RWPE2 (cell line): ENCODE data around the gene TMEM114.
"Not testable (repeated sequence)": the region's sequence is repeated elsewhere in the genome, so short reads cannot be mapped to it uniquely, and the experiment has no call there.

Source experiments
- ATAC-seq: fragments of 200-7000 bp; cut with Tn5 transposase; 3 replicates; pipeline ENCODE4 v1.9.1; 2021; ENCODE audit warnings: low read depth
- DNase-seq: peaks from one replicate; pipeline ENCODE4 v3.0.0-alpha.2; 2020; ENCODE audit warnings: low spot score
- H3K27ac ChIP-seq: fragments of 450-650 bp; 2 replicates; pipeline ENCODE4 v1.5.1; 2017; ENCODE audit warnings: mild to moderate bottlenecking; ENCODE audit not compliant: poor library complexity, severe bottlenecking
- H3K27me3 ChIP-seq: fragments of 250-450 bp; sonication (Bioruptor Pico); 2 replicates; pipeline ENCODE4 v1.5.1; 2021; ENCODE audit warnings: mild to moderate bottlenecking, moderate library complexity; ENCODE audit not compliant: insufficient read depth, poor library complexity, severe bottlenecking
- H3K36me3 ChIP-seq: fragments of 250-450 bp; sonication (Bioruptor Pico); 2 replicates; pipeline ENCODE4 v1.5.1; 2020; ENCODE audit warnings: low read depth, mild to moderate bottlenecking, moderate library complexity
- H3K4me1 ChIP-seq: fragments of 250-450 bp; sonication (Bioruptor Pico); 2 replicates; pipeline ENCODE4 v1.5.1; 2021; ENCODE audit warnings: mild to moderate bottlenecking, moderate library complexity; ENCODE audit not compliant: insufficient read depth, poor library complexity, severe bottlenecking
- H3K4me3 ChIP-seq: fragments of 250-450 bp; sonication (Bioruptor Pico); 2 replicates; pipeline ENCODE4 v1.5.1; 2021; ENCODE audit warnings: mild to moderate bottlenecking, moderate library complexity; ENCODE audit not compliant: severe bottlenecking
- H3K9me3 ChIP-seq: fragments of 250-450 bp; sonication (Bioruptor Pico); 2 replicates; pipeline ENCODE4 v1.5.1; 2021; ENCODE audit warnings: mild to moderate bottlenecking, moderate library complexity; ENCODE audit not compliant: severe bottlenecking
- TF ChIP-seq, protein P1 (sequence below): fragments of 450-650 bp; IDR thresholded peaks from one replicate; pipeline ENCODE4 v1.5.1; 2017; ENCODE audit warnings: mild to moderate bottlenecking, moderate library complexity; ENCODE audit not compliant: poor library complexity, severe bottlenecking

The TMEM114 gene

DNA sequence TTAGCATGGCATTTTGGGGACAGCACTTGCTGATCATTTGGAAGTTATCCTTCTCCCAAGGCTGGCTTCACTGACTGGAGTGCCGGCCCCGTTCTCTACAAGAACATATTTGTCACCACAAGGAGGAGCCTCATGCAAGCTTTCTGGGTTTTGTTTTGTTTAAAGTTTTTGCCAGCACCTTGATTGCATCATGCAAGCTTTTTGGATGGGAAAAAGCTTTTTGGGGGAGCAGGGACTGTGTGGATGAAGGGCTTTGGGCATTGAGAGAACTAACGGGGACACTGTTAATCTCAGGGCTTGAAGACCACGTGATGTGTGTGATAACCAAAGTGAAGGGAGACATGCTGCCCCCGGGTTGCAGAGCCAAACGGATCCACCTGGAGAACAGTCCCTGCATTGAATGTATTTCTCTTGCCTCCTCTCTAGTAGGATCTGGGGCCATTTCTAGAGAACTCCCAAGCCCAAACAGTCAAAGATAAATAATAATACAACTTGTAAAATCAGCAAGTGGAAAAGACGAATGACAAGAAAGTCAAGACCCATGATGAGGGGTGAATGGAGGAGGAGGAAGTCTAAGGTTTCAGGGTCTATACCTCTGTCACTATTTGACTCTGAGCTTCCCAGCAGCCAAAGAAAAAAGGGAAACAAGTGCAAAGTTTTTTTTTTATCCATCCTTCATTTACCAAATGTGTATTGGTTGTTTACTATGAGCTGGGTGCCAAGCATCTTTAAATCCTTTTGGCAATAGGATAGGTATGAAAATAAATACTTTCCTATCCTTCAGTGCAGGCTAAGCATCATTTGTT is 17.2 kb downstream of the TMEM114 start:
- TF ChIP-seq, protein P1, sequence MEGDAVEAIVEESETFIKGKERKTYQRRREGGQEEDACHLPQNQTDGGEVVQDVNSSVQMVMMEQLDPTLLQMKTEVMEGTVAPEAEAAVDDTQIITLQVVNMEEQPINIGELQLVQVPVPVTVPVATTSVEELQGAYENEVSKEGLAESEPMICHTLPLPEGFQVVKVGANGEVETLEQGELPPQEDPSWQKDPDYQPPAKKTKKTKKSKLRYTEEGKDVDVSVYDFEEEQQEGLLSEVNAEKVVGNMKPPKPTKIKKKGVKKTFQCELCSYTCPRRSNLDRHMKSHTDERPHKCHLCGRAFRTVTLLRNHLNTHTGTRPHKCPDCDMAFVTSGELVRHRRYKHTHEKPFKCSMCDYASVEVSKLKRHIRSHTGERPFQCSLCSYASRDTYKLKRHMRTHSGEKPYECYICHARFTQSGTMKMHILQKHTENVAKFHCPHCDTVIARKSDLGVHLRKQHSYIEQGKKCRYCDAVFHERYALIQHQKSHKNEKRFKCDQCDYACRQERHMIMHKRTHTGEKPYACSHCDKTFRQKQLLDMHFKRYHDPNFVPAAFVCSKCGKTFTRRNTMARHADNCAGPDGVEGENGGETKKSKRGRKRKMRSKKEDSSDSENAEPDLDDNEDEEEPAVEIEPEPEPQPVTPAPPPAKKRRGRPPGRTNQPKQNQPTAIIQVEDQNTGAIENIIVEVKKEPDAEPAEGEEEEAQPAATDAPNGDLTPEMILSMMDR, result peak; percentile 69
- Histone ChIP-seq H3K4me1 (peaks cover 5% of the 10 kb centered on the region), H3K27ac (no peak overlapping the region), H3K36me3 (no peaks in the 10 kb centered on the region), H3K4me3 (no peak overlapping the region), H3K9me3 (no peaks in the 10 kb centered on the region), H3K27me3 (no peaks in the 10 kb centered on the region)
- ATAC-seq (peak; percentile 35; the same call in 1 of the 3 replicates), DNase-seq (no peak)

DNA sequence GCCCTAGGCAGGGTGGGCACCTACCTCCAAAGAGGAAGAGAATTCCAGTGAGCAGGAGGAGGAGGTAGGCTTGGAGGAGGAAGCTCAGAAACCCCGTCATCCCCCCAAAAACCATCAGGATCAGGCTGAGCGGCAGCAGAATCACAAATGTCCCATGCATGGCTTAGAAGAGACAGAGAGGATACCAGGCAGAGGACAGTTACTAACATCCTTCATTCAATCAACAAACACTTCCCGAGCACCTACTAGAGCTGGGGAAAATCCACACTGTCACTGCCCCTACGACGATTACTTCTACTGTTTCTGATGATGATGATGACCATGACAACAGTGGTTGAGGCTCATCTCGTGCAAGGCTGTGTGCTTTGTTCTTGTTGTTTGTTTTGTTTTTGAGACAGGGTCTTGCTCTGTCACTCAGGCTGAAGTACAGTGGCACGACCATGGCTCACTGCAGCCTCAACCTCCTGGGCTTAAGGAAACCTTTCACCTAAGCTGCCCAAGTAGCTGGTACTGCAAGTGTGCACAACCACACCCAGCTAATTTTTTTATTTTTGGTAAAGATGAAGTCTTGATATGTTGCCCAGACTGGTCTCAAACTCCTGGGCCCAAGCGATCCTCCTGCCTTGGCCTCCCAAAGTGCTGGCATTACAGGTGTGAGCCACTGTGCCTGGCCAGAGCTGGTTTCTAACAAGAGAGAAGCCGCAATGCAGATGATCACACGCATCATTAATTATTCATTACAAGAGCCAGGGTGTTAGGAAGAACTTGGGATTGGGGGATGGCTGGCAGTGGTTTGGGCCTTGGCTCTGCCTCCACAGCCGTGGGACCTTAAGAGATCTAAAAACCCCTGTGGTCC is 18.0 kb downstream of the TMEM114 start:
- no peaks in the 10 kb centered on the region for H3K27me3 ChIP-seq
- no peak for ATAC-seq
- H3K4me3 ChIP-seq, result no peak overlapping the region
- H3K36me3 ChIP-seq, result no peaks in the 10 kb centered on the region
- H3K9me3 ChIP-seq, result no peaks in the 10 kb centered on the region
- DNase-seq, result no peak
- H3K4me1 ChIP-seq, result peaks cover 5% of the 10 kb centered on the region
- H3K27ac ChIP-seq, result no peak overlapping the region
- TF ChIP-seq, protein P1, result no peak

DNA sequence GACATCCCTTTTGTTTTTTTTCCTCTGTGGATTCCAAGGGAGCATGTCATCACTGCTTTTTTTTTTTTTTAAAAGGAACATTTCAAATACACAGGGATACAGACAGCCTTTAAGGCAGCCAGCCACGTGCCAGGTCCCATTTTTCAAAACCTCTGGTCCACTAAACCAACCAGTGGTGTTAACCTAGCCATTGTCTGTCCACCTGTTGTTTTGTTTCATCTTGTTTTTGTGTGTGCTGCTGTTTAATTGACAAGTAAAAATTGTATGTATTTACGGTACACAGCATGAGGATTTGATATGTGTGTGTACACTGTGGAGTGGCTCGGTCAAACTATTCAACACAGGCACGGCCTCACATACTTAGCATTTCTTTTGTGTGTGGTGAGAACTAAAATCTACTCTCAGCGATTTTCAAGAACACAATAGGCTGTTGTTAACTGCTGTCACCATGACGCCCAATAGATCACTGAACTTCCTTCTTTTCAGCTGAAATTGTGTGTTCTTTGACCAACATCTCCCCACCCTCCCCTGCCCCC is 19.2 kb downstream of the TMEM114 start:
- H3K27ac ChIP-seq, result no peak overlapping the region
- DNase-seq, result no peak
- ATAC-seq, result no peak

DNA sequence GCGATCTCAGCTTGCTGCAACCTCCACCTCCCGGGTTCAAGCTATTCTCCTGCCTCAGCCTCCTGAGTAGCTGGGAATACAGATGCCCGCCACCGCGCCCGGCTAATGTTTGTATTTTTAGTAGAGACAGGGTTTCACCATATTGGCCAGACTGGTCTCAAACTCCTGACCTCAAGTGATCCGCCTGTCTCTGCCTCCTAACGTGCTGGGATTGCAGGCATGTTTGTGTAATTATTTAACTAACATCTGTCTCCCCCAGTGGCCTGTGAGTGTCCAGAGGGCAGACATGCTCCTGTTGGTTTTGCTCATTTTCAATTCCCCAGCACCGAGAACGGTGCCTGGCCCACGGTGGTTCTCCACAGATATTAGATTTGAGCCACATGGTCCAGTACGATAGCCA is 19.9 kb downstream of the TMEM114 start:
- not testable (repeated sequence) for H3K4me1 ChIP-seq, H3K4me3 ChIP-seq, H3K36me3 ChIP-seq, H3K9me3 ChIP-seq, H3K27ac ChIP-seq, DNase-seq, H3K27me3 ChIP-seq, ATAC-seq

More for the DNA sequence above, 19.2 kb downstream of the TMEM114 start:
- no peaks in the 10 kb centered on the region for H3K27me3 ChIP-seq
- no peaks in the 10 kb centered on the region for H3K9me3 ChIP-seq
- H3K4me3 ChIP-seq, result no peak overlapping the region
- peaks cover 5% of the 10 kb centered on the region for H3K4me1 ChIP-seq
- TF ChIP-seq, protein P1, result no peak
- no peaks in the 10 kb centered on the region for H3K36me3 ChIP-seq

DNA sequence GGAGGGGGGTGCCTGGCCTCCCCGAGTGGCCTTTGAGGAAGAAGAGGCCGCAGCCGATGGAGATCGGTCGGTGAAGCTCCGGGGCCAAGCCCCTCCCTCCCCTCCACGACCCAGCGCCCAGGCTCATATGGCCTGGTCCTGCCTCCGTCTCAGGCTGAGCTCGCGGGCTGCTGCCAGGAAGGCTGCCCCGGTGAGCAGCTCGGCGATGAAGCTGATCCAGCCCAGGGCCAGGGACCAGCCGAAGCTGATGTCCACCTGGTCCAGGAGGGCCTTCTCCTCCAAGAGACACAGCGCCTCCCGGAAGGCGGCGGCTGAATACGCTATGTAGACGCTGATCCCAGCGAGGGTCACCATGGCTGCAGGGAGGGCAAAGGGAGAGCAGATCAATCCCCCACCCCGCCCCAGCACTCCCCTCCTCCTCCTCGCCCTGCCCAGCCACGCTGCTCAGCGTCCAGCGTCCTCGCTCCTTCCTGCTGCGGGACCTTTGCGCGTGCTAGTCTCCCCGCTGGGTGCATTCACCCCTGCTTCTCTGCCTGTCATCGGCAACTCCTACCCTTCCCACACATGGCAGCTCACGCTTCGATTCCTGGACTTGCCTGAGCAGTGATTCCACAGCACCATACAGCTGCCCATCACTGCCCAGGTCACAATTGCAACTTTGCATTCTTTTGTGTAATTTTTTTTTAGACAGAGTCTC is 20.5 kb downstream of the TMEM114 start:
- ATAC-seq, result no peak
- TF ChIP-seq, protein P1, result no peak
- Histone ChIP-seq H3K9me3 (no peaks in the 10 kb centered on the region), H3K4me1 (peaks cover 5% of the 10 kb centered on the region), H3K36me3 (no peaks in the 10 kb centered on the region), H3K4me3 (no peak overlapping the region), H3K27me3 (no peaks in the 10 kb centered on the region), H3K27ac (no peak overlapping the region)
- DNase-seq, result no peak
